Left ventricle myocardium inferior (tissue), 1 donor: ENCODE data around the gene PRRG2. TPM values are rescaled to one million over a fixed set of nuclear protein-coding genes. Genes with fewer than 3 reads are reported as not detected.

Source experiments
- DNase-seq: peaks from one replicate; pipeline ENCODE4 v3.0.0-alpha.2; 2020
- H3K27ac ChIP-seq: fragments of 200-600 bp; replicated peaks from 2 replicates; pipeline ENCODE4 v1.8.0; 2021
- H3K27me3 ChIP-seq: fragments of 200-600 bp; 2 replicates; pipeline ENCODE4 v1.8.0; 2021; ENCODE audit warnings: low read depth
- H3K36me3 ChIP-seq: fragments of 200-600 bp; 2 replicates; pipeline ENCODE4 v1.8.0; 2021
- H3K4me1 ChIP-seq: fragments of 200-600 bp; 2 replicates; pipeline ENCODE4 v1.8.0; 2021
- H3K4me3 ChIP-seq: fragments of 200-600 bp; 2 replicates; pipeline ENCODE4 v1.8.0; 2021; ENCODE audit warnings: mild to moderate bottlenecking, moderate library complexity
- H3K9me3 ChIP-seq: fragments of 200-600 bp; replicated peaks from 2 replicates; pipeline ENCODE4 v1.8.0; 2021
- intact Hi-C: fragments of 100-400 bp; cut with micrococcal nuclease; formaldehyde crosslinking; loops from one replicate; pipeline ENCODE4 v1.11.0; 2022
- total RNA-seq: library from RNA; stranded (reverse); fragmentation: NEBNext Ultra II Directional; extraction: Animal tissue kit (Norgen Biotek cat#: 25700); gene quantifications from one replicate; pipeline ENCODE4 v1.2.1, GENCODE V29; 2021
- TF ChIP-seq, protein P1 (sequence below): fragments of 200-600 bp; IDR thresholded peaks from 2 replicates; pipeline ENCODE4 v1.8.0; 2021; ENCODE audit warnings: antibody characterized with exemption, mild to moderate bottlenecking, borderline replicate concordance
- donor health status: DM: no; HTN: yes; CAD: no; lungs with severe emphysema.

The PRRG2 gene
- total RNA-seq, 1 donor from 2014 or later: 0.88 TPM

DNA sequence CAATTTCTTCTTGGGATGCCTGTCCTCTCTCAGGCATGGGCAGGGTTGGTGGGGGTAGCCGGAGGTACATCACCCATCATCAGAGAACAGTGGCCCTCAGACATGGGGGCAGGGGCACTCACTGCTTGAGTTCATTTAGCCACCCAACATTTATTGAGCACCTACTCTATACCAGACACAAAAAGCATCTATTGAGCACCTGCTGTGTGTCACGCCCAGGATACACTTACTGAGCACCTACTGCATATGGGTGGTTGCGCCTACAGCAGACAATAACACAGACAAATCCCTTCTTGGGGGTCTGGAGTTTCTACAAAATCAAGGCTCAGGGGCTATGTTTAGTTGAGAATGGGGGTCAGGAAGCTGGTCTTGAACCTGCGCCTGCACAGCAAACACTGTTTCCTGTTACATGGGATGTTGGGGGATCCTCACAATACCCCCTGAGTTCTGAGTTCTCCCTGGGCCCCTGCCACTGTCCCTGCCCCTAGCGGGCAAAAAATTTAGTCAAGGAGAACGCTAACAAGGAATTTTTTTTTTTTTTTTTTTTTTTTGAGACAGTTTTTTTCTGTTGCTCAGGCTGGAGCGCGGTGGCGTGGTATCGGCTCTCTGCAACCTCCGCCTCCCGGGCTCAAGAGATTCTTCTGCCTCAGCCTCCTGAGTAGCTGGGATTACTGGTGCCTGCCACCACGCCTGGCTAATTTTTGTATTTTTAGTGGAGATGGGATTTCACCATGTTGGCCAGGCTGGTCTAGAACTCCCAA lies 41.7 kb upstream of the PRRG2 start:
- intact Hi-C loops: no loop called here
- Histone ChIP-seq H3K36me3 (peaks cover 7% of the 10 kb centered on the region), H3K9me3 (no peaks in the 10 kb centered on the region), H3K27me3 (no peaks in the 10 kb centered on the region), H3K4me3 (no peak overlapping the region), H3K27ac (no peak overlapping the region), H3K4me1 (peaks cover 5% of the 10 kb centered on the region)
- TF ChIP-seq, protein P1, sequence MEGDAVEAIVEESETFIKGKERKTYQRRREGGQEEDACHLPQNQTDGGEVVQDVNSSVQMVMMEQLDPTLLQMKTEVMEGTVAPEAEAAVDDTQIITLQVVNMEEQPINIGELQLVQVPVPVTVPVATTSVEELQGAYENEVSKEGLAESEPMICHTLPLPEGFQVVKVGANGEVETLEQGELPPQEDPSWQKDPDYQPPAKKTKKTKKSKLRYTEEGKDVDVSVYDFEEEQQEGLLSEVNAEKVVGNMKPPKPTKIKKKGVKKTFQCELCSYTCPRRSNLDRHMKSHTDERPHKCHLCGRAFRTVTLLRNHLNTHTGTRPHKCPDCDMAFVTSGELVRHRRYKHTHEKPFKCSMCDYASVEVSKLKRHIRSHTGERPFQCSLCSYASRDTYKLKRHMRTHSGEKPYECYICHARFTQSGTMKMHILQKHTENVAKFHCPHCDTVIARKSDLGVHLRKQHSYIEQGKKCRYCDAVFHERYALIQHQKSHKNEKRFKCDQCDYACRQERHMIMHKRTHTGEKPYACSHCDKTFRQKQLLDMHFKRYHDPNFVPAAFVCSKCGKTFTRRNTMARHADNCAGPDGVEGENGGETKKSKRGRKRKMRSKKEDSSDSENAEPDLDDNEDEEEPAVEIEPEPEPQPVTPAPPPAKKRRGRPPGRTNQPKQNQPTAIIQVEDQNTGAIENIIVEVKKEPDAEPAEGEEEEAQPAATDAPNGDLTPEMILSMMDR: no peak
- no peak for DNase-seq

DNA sequence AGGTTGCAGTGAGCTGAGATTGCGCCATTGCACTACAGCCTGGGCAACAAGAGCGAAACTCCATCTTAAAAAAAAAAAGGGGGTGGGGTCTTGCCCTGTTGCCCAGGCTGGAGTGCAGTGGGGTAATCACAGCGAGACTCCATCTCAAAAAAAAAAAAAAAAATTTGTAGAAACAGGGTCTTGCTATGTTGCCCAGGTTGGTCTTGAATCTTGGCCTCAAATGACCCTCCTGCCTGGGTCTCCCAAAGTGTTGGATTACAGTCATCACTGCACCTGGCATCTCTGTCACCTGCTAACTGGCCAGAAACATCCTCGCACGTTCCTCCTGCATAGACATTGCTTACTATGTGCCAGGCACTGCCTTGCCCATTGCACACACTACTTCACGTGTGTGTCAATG lies 39.2 kb upstream of the PRRG2 start:
- H3K27me3 ChIP-seq: no peaks in the 10 kb centered on the region
- DNase-seq: no peak
- intact Hi-C loops: no loop called here
- no peak overlapping the region for H3K4me3 ChIP-seq
- TF ChIP-seq, protein P1: no peak
- peaks cover 7% of the 10 kb centered on the region for H3K36me3 ChIP-seq
- no peak overlapping the region for H3K27ac ChIP-seq
- H3K4me1 ChIP-seq: peaks cover 6% of the 10 kb centered on the region
- no peaks in the 10 kb centered on the region for H3K9me3 ChIP-seq

DNA sequence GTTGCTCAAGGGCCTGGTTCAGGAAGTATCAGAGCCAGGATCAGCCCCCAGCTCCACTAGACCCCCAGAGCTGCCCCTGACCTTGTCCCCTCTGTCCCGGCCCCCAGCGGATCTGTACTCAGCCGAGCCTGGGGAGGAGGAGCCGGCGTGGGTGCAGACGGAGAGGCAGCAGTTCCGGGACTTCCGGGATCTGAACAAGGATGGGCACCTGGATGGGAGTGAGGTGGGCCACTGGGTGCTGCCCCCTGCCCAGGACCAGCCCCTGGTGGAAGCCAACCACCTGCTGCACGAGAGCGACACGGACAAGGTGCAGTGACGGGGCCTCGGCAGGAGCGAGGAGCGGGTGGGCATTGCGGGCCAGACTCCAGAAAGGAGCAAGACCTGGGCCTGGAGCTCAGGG lies 38.7 kb upstream of the PRRG2 start:
- no peaks in the 10 kb centered on the region for H3K27me3 ChIP-seq
- H3K4me1 ChIP-seq: peaks cover 12% of the 10 kb centered on the region
- H3K27ac ChIP-seq: no peak overlapping the region
- intact Hi-C loops: no loop called here
- no peak overlapping the region for H3K4me3 ChIP-seq
- no peaks in the 10 kb centered on the region for H3K9me3 ChIP-seq
- no peak for DNase-seq
- H3K36me3 ChIP-seq: peaks cover 4% of the 10 kb centered on the region
- TF ChIP-seq, protein P1: no peak

DNA sequence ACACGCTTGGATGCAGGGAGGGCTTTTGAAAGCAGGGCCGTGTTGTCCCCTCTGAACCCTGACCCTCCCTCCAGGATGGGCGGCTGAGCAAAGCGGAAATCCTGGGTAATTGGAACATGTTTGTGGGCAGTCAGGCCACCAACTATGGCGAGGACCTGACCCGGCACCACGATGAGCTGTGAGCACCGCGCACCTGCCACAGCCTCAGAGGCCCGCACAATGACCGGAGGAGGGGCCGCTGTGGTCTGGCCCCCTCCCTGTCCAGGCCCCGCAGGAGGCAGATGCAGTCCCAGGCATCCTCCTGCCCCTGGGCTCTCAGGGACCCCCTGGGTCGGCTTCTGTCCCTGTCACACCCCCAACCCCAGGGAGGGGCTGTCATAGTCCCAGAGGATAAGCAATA lies 38.1 kb upstream of the PRRG2 start:
- intact Hi-C loops: no loop called here
- Histone ChIP-seq H3K4me1 (peaks cover 12% of the 10 kb centered on the region), H3K4me3 (no peak overlapping the region), H3K27ac (no peak overlapping the region), H3K27me3 (no peaks in the 10 kb centered on the region), H3K36me3 (peaks cover under 1% of the 10 kb centered on the region), H3K9me3 (no peaks in the 10 kb centered on the region)
- TF ChIP-seq, protein P1: no peak
- no peak for DNase-seq

DNA sequence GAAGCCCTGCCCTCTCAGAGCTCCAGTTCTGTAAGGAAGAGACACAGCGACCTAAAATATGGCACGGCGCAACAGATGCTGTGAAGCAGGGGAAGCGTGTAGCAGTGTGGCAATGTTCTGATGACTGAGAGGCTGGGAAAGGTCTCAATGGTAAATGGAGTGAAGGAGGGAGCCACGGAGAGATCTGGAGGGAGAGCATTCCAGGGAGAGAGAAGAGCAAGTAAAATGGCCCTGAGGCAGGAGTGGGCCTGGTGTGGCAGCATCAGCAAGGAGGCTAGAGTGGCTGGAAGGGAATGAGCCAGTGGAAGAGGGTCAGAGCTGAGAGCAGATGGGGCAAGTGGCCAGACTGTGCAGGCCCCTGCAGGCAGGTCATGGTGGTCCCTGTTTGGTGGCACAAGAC lies 37.0 kb upstream of the PRRG2 start:
- no peaks in the 10 kb centered on the region for H3K9me3 ChIP-seq
- H3K4me3 ChIP-seq: no peak overlapping the region
- no peak overlapping the region for H3K27ac ChIP-seq
- no peaks in the 10 kb centered on the region for H3K36me3 ChIP-seq
- TF ChIP-seq, protein P1: no peak
- intact Hi-C loops: no loop called here
- H3K27me3 ChIP-seq: no peaks in the 10 kb centered on the region
- H3K4me1 ChIP-seq: peaks cover 12% of the 10 kb centered on the region
- no peak for DNase-seq
